GM19468 (cell line): ENCODE results near the gene RESP18.
"Not testable (repeated sequence)": the region's sequence is repeated elsewhere in the genome, so short reads cannot be mapped to it uniquely, and the experiment has no call there.

ENCODE experiments used
- ATAC-seq: cut with Tn5 transposase; IDR thresholded peaks from one replicate; pipeline ENCODE4 v1.9.1; 2021; ENCODE audit warnings: mild to moderate bottlenecking, moderate library complexity, moderate number of reproducible peaks; ENCODE audit not compliant: unreplicated experiment; ENCODE audit errors: extremely low read depth

The RESP18 gene

DNA sequence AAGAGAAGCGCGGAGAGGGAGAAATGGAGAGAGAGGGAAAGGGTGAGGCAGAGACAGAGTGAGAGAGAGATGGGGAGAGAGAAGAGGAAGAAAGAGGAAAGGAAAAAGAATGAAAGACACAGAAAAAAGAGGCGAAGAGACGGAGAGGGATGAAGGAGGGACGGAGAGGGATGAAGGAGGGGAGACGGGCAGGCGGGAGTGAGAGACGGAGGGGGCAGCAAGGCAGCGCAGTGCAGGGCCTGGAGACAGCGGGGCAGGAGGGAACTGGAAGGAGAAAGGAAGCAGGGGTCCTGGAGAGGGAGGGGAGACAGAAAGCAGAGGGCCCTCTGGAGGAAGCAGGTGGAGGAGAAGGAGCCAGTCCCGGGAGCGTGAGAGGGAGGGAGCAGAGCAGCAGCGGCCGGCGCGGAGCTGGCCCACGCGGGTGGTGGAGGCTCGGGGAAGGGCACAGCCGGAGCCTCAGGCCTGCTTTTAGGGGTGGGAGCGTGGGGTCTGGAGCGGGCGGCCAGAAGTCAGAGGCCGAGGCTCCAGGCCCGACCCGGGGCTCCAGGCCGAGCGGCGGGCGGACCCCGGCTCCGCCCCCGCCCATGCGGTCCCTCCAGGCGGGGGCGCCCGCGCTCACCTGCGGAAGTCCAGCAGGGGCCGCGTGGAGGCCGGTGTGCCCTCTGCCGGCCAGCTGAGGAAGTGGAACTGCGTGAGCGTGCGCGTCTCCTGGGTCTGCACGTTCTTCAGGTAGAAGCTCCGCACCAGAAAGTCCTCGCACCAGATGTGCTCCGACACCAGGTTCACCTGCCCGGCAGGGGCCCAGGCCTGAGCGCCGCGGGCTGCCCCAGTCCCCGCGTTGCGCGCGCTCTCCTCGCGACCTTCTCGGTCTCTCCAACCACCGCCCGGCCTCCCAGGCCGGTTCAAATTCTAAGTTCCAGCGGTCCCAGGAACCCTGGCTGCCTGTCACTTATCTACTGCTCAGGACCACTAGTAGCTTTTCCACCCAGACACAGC is 37.9 kb downstream of the RESP18 start:
- ATAC-seq = peak; percentile 59

DNA sequence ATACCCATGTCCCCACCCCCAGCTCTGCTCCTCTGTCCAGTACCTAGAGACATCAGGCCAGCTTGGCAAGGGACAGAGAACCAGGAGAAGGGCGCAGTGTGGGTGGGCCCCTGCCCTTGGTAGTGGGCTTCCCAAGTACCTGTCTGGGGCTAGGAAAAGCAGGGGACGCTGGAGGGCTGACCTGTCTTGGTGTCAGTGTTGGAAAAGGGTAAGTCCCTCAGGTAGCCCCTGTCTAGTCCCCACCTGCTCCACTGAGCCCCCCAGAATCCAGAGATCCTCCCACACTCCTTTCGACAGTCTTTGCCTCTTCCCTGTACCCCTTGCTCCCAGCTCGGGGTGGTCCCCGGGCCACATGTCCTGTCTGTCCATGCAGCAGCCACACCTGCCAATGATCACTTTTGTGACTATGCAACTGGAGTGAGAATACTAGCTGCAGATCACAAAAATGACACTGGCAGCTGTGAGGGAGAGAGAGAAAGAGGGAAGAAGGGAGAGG is 38.8 kb downstream of the RESP18 start:
- no peak for ATAC-seq

DNA sequence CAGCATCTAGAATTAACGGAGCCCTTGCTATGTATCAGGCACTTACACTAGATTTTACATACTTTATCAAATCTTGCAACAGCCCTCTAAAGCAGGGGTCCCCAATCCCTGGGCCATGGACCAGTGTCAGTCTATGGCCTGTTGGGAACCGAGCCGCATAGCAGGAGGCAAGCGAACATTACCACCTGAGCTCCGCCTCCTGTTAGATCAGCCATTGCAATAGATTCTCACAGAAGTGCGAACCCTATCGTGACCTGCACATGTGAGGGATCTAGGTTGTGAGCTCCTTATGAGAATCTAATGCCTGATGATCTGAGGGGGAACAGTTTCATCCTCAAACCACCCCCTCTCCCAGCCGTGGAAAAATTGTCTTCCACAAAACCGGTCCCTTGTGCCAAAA is 39.9 kb downstream of the RESP18 start:
- ATAC-seq = no peak

DNA sequence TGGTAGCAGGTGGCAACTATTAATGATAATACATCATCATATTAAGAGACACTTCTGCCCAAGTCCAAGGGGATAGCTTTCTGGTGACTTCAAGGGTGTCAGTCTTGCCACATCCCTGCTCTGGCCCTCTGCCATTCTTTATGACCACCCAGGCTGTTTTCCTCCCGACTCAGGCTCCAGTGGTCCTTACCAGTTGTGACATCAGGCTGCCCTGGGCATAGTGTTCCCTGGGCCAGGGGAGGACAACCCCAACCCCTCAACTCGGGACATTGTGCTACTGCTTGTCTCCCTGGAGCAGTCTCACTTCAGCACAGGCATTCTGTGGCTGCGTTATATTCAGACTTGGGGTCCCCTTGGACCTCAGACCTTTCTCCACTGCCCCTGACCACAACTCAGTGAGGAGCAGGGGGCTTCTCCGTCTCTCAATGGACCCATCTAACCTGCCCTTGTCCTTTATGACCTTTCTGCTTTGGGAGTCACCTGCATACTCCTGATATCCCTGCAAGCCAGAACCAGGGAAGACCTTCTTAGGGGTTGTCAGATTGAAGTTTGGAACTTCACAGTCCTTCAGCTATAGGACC is 40.5 kb downstream of the RESP18 start:
- no peak for ATAC-seq

DNA sequence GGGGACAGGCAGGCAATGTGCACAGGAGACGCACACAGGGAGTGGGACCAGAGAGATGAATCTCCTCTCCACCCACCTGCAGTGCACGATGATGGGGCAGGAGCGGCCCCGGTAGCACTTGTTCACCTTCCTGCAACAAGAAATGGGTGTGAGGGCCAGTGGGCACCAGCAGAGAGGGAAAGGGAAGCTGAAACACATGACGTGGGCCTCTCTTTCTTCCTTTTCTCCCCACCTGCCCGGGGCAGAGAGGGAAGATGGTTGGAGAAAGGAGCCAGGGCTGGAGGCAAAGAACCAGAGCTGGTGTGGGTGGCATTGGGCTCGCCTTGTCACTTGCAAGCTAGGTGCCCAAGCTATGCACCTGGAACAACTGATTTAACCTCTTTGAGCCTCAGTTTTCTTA is 41.1 kb downstream of the RESP18 start:
- no peak for ATAC-seq

DNA sequence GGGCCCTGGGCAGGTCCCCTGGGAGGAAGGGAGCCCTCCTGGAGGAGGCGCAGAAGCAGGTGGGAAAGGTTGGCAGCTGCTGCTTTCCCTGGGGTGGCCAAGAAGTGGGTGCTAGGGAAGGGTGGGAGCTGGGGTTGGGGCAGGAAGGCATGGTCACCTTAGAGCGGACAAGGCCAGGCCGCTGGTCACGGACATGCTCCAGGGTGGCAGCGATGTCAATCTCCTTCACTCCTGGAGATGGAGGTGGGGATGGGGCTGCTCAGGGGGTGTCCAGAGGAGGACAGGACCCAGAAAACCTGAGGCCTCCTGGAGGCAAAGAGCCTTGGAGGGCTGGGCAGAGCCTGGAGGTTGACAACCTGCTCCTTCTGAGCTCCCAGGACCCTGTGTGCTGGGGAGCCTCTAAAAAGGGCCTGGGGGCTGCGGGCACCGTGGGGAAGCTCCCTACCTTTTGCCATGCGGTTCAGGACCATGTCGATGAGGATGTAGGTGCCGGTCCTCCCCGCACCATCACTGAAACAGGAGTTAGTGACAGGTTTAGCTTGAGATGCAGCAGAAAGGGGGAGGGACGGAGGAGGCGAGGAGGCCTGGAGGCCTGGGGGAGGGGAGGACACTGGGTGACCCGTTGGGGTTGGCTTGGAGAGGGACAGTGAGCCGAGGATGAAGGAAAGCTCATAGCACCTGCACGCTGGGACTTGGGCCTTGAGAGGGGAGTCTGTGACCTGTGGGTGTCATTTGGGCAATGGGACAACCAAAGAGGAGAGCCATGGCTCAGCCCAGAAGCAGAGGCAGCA is 42.0 kb downstream of the RESP18 start:
- ATAC-seq = no peak

DNA sequence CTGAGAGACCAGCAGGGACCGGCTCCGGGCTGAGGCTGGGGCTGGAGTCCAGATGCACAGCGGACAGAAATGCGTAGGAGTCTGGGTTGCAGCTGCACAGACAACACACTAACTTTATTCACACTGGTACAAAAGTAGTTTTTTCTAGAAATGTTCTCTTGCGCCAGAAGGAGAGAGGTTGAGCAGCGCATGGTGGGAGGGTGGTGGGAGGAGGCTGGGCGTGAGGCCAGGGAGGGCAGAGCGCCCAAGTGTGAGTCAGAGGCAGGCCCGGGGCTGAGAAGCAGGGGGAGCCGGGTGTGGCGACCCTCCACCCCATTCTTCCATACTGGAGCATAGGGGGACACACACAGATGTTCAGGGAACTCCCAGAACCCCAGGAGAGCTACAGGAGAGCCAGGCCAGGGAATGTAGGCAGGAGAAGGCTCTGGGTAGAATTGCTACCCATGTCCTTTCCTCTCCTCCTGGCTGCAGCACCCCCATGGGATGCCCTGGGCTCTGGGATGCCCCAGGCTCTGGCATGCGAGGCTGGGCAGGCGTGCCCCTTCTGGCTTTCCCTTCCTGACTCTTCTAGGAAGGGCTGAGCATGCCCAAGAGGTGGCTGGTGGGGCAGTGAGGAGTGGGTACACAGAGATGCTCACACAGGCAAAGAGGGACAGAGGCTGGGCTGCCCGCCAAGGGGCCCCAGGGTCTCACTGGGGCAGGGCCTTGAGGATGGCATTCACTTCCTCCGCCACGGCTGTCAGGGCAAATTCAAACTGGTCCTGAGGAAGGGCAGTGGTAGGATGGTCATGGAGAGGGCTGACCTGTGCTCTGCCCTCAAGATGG is 42.8 kb downstream of the RESP18 start:
- no peak for ATAC-seq

DNA sequence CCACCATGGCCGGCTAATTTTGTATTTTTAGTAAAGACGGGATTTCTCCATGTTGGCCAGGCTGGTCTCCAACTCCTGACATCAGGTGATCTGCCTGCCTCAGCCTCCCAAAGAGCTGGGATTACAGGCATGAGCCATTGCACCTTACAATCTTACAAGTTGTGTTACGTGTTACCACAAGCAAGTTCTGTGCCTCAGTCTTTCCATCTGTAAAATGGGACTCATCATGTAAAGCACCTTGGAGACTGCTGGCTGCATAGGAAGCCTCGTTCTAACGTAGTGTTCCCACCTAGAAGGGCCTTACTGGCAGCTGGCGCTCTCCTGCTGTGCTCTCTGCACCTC is 43.4 kb downstream of the RESP18 start:
- ATAC-seq = no peak

DNA sequence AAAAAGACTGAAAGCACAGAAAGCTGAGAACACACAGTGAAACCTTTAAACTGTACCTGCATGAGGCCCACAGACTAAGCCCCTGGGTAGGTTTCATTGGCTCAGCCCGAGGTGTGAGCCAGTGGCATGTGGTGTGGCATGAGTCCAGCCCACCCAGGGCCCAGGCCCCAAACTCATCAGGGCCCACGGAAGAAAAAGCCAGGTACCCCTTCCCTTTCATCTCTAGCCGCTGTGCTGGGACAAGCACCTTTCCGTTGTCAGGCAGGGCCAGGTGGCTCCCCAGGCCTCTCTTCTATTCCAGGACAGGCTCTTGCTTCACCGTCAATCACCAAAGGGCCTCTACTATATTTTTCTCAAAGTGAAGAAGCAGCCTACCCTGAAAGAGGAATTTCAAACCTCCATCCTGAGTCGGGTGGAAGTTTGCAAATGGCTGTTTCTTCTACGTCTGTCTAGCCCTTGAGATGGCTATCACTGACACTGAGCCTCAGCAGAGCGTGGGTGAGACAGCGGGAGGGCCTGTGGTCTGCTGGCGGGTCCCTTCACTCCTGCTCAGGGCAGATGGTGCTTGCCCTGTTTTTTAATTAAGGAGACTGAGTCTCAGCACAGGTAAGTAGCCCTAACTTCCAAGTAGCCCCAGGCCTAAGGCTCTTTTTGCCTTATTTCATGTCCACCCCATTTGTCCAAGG is 44.8 kb downstream of the RESP18 start:
- ATAC-seq = no peak

DNA sequence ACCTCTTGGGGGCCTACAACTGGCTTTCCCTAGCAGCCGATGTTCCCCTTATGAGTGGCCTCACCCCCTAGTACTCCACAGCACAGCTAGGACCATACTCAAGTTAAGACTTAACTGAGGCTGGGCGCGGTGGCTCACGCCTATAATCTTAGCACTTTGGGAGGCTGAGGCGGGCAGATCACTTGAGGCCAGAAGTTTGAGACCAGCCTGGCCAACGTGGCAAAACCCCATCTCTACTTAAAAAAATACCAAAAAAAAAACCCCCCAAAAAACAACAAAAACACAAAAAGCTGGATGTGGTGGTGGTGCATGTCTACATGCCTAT is 45.5 kb downstream of the RESP18 start:
- not testable (repeated sequence) for ATAC-seq

DNA sequence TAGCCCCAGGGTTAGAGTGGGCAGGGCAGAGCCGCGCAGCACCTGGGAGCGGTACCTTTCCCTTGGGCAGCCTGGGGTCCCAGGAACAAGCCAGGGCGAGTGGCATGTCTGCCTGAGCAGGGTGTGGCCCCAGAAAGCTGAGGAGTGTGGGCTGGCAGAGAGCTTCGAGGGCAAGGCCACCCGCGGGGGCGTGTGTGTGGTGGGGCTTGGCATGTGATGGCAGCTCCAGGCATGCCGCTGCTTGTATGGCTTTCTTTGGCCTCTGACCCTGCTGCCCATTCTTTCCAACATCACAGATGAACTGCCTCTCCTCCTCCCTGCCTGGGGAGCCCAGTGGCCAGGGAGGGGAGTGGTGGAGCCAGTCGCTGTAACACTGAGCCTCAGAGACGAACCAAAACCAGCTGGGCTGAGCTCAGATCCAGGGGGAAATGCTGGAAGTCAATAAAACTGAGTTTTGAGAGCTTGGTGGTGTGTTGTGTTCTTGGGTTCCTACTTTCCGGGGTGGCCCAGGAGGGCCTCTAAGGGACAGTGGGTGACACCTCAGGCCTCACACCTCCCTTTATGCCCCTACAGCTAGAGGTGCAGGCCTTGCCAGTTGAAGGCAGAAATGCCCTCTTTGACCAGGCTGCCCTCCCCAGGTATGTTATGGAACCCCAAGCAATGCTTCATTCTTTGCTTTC is 46.0 kb downstream of the RESP18 start:
- ATAC-seq = no peak

DNA sequence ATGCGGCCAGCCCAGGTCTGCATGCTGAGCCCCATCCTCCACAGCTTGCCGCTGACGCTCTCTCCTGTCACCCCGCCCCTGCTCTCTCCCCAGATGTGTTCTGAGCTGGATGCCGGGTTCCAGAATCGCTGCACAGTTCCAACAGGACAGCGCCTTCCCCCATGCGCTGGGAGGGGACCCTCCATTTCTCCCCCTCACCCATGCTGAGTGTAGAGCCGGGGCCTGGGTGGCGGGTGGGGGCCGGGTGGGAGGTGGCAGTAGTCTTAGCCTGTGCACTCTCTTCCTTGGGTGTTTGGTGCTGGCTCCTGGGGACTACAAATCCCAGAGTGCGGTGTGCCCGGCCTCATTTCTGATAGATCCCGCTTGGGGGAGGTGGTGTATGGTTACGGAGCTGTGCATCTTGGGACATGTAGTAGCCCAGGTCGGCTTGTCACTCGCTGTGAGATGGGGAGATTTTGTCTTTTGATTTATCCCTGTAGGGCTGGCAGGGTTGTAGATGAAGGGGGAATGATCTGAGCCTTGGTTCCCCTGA is 46.6 kb downstream of the RESP18 start:
- no peak for ATAC-seq

DNA sequence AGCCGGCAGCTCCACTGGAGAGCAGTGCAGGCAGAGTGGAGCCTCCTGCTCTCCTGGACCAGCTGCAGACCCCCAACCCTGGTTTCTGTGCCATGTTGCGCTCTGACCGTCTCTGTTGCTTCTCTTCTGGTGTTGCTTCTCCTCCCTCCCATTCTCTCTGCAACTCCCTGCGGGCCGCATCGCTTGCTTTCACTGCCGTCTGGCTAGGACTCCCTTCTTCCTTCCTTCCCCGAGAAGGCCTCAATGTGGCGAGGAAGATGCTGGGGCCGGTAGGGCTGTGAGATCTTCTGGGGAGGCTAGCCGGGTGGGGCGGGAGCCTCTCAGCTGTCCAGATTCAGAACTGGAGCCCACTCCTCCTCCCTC is 47.2 kb downstream of the RESP18 start:
- no peak for ATAC-seq

DNA sequence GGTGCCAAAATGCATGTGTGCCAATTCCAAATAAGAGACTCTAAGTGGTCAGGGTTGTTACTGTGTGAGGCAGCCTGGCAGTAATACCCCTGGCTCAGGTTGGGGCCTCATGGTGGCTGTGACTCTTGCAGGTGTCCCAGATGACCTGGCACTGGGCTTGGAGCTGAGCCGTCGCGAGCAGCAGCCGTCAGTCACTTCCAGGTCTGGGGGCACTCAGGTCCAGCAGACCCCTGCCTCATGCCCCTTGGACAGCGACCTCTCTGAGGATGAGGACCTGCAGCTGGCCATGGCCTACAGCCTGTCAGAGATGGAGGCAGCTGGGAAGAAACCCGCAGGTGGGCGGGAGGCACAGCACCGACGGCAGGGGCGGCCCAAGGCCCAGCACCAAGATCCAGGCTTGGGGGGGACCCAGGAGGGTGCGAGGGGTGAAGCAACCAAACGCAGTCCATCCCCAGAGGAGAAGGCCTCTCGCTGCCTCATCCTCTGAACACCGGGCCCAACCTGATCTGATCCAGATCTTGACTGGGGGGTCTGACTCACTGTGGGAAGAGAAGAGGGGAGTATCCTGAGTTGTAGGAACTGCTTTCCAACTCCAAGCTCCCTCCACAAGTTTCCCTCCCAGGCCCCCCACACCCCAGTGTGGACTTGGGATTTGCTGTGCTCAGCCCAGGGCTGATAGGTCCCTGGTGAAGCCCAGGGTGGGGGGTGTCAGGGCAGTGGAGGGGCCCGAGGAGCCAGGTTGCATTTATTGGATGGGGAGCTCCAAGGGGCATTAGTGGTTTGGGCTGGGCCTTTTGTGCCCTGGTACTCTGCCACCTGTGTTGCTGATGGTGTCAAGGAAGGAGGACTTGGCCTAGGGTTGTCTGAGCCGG is 47.8 kb downstream of the RESP18 start:
- ATAC-seq = no peak

DNA sequence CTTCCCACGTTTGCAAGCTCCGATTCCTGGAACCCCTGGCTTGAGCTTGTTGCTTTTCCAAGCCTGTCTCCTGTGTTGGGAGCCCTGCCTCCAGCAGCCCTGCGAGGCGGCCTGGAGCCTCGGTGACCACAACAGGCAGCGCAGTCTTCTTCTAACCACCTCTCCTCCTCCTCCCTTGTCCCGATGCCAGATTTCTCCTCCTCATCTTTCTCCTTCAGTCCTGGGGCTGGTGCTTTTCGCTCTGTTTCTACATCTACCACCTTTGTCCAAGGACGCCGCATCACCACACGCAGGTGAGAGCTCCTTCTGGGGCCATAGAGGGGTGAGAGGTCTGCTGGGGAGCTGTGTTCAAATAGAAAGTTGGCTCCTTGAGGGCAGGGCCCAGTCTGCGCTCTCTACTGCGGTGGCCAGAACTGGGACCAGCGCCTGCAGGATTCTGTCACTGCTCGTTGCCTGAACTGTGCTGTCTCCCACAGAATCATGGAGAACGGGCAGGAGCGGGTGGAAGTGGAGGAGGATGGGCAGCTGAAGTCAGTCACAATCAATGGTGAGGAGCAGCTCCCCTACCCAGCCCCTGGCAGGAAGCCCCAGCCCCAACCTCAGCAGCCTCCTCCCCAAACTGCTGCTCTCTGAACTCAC is 49.5 kb downstream of the RESP18 start:
- no peak for ATAC-seq

DNA sequence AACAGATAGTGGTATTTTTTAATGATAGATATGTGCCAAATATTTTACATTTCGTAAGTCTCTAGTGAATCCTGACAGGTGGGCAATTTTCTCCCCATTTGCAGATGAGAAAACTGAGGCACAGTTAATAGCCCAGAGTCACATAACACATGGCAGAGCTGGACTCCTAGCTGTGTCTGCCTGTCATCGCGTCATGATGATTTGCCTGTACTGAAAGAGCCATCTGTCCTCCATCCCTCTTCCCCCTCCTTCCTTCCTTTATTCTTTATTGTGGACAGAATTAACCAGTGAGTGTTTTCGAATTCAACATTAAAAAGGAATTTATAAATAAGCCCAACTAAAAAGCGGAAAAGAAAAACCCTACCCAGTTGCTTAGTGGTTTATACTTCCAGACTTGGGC is 50.2 kb downstream of the RESP18 start:
- ATAC-seq = no peak

DNA sequence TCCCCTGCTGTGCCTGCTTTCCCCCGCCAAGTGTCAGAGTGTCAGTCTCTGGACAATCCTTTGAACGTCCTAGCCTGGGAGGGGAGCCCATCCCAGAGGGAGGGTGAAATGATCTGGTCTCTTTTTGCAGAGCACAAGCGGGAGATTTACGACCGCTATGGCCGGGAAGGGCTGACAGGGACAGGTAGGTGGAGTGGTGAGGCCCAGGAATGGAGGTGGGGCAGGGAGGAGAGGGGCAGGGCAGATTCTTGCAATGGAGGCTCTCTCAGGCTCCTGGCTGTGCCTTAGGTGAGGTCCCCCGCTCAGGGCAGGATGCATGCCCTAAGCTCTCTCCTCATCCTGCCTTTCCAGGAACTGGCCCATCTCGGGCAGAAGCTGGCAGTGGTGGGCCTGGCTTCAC is 51.0 kb downstream of the RESP18 start:
- no peak for ATAC-seq
